GM12878 (cell line): Measurements from ENCODE around the gene SPAG16. TPM values are rescaled to one million over a fixed set of nuclear protein-coding genes. Genes with fewer than 3 reads are reported as not detected.

Experiments
- ATAC-seq: fragments of 200-7000 bp; cut with Tn5 transposase; 3 replicates; pipeline ENCODE4 v1.9.1; 2020; ENCODE audit warnings: mild to moderate bottlenecking, moderate library complexity
- BruUV-seq: library from RNA; stranded (reverse); fragments of 400-500 nt; replicated peaks from 2 replicates; lab custom pipeline; 2021; lab: Mats Ljungman, UMichigan
- CTCF ChIA-PET: fragments of 300-600 bp; sonication (Branson Sonifier 250); formaldehyde crosslinking; extraction: SDS; loops from one replicate; lab custom pipeline; 2021; ENCODE audit warnings: inconsistent platforms; lab: Yijun Ruan, JAX
- POLR2A ChIA-PET: fragments of 350-600 bp; formaldehyde crosslinking; extraction: SDS; loops from one replicate; lab custom pipeline; 2021; ENCODE audit warnings: inconsistent platforms; lab: Charles Lee
- RAD21 ChIA-PET: fragments of 300-600 bp; sonication (Branson Sonifier 250); formaldehyde crosslinking; loops from one replicate; lab custom pipeline; 2023; ENCODE audit warnings: antibody characterized with exemption; ENCODE audit not compliant: unreplicated experiment; lab: Charles Lee
- SMC1A ChIA-PET: fragments of 300-600 bp; sonication (Branson Sonifier 250); formaldehyde crosslinking; loops from one replicate; lab custom pipeline; 2023; ENCODE audit not compliant: unreplicated experiment, uncharacterized antibody; lab: Charles Lee
- DNase-seq: peaks from one replicate; pipeline ENCODE4 v3.0.0-alpha.2; 2011; ENCODE audit warnings: low read depth, low spot score
- FAIRE-seq: peaks from 3 replicates; lab custom pipeline; 2011; peaks lifted over from hg19 to GRCh38; lab: Jason Lieb, UNC
- H2AFZ ChIP-seq: 2 replicates; pipeline ENCODE4 v1.6.0; 2011; ENCODE audit warnings: low read depth, low read length, control low read depth; ENCODE audit not compliant: control insufficient read depth
- H3K27ac ChIP-seq: 2 replicates; pipeline ENCODE4 v1.5.1; 2011; ENCODE audit warnings: control low read depth; ENCODE audit not compliant: control insufficient read depth, insufficient read depth
- H3K27me3 ChIP-seq, 2 experiments: replicated peaks in 1 of 2; 2 replicates each; pipeline versions ENCODE4 v1.6.0 to v1.6.1; 2011; ENCODE audit warnings: low read length in 1 of 2; ENCODE audit not compliant: control insufficient read depth in 2 of 2, insufficient read depth in 2 of 2
- H3K36me3 ChIP-seq, 2 experiments: 2 replicates each; pipeline ENCODE4 v1.5.1; 2011; ENCODE audit warnings: low read length in 1 of 2; ENCODE audit not compliant: control insufficient read depth in 2 of 2, insufficient read depth in 2 of 2
- H3K4me1 ChIP-seq: 2 replicates; pipeline ENCODE4 v1.6.1; 2011; ENCODE audit warnings: mild to moderate bottlenecking, low read length, moderate library complexity, mixed read lengths; ENCODE audit not compliant: control insufficient read depth, insufficient read depth
- H3K4me2 ChIP-seq: 2 replicates; pipeline ENCODE4 v1.6.0; 2011; ENCODE audit warnings: control low read depth; ENCODE audit not compliant: control insufficient read depth, insufficient read depth
- H3K4me3 ChIP-seq: fragments of 200-600 bp; sonication (generic); 2 replicates; pipeline ENCODE4 v1.5.1; 2016
- H3K79me2 ChIP-seq: 2 replicates; pipeline ENCODE4 v1.6.0; 2011; ENCODE audit warnings: low read length; ENCODE audit not compliant: control insufficient read depth, insufficient read depth
- H3K9ac ChIP-seq: 2 replicates; pipeline ENCODE4 v1.8.0; 2011; ENCODE audit warnings: low read length, control low read depth, mixed read lengths; ENCODE audit not compliant: control insufficient read depth, insufficient read depth
- H3K9me3 ChIP-seq: replicated peaks from 3 replicates; pipeline ENCODE4 v1.5.1; 2011; ENCODE audit warnings: mild to moderate bottlenecking, low read length; ENCODE audit not compliant: control insufficient read depth, insufficient read depth
- H4K20me1 ChIP-seq: 2 replicates; pipeline ENCODE4 v1.6.0; 2011; ENCODE audit not compliant: control insufficient read depth, insufficient read depth
- BHLHE40 ChIP-seq, 2 experiments: fragments of 450-650 bp in 1 of 2; IDR thresholded peaks; 2 replicates each; pipeline ENCODE4 v1.6.1; 2011 to 2017; ENCODE audit warnings: low read depth in 2 of 2, borderline replicate concordance in 1 of 2, improper control_type of control experiment in 1 of 2, low read length in 1 of 2, mild to moderate bottlenecking in 1 of 2
- CHD1 ChIP-seq: IDR thresholded peaks from 2 replicates; pipeline ENCODE4 v1.6.1; 2012; ENCODE audit warnings: low read depth, low read length, improper control_type of control experiment
- EGR1 ChIP-seq, 2 experiments: IDR thresholded peaks; 1 replicate in 1 of 2; 2 replicates in 1 of 2; pipeline ENCODE4 v1.6.1; 2011 to 2012; ENCODE audit warnings: low read depth in 2 of 2, low read length in 2 of 2, borderline replicate concordance in 1 of 2, mild to moderate bottlenecking in 1 of 2, moderate library complexity in 1 of 2
- JUNB ChIP-seq: IDR thresholded peaks from 2 replicates; pipeline ENCODE4 v1.6.1; 2016; ENCODE audit warnings: antibody characterized with exemption, mild to moderate bottlenecking
- MEF2A ChIP-seq: IDR thresholded peaks from 2 replicates; pipeline ENCODE4 v1.6.1; 2011; ENCODE audit warnings: low read depth, mild to moderate bottlenecking, low read length, moderate library complexity; ENCODE audit not compliant: insufficient read depth
- MYC ChIP-seq: IDR thresholded peaks from 2 replicates; pipeline ENCODE4 v1.6.1; 2011; ENCODE audit warnings: mild to moderate bottlenecking, low read length, moderate library complexity, inconsistent platforms; ENCODE audit not compliant: insufficient read depth, insufficient replicate concordance, insufficient read length, severe bottlenecking
- NFYB ChIP-seq: IDR thresholded peaks from 2 replicates; pipeline ENCODE4 v1.6.1; 2011; ENCODE audit warnings: low read depth, mild to moderate bottlenecking, low read length, improper control_type of control experiment, moderate library complexity; ENCODE audit not compliant: insufficient read depth
- RELB ChIP-seq: fragments of 450-650 bp; IDR thresholded peaks from 2 replicates; pipeline ENCODE4 v1.6.1; 2017; ENCODE audit warnings: low read depth, mild to moderate bottlenecking, moderate library complexity
- SREBF1 ChIP-seq: IDR thresholded peaks from 2 replicates; pipeline ENCODE4 v1.6.1; 2012; ENCODE audit warnings: mild to moderate bottlenecking, low read length
- SRF ChIP-seq, 2 experiments: IDR thresholded peaks; 2 replicates each; pipeline ENCODE4 v1.6.1; 2011; ENCODE audit warnings: low read depth in 2 of 2, low read length in 2 of 2, mild to moderate bottlenecking in 1 of 2, moderate library complexity in 1 of 2
- TCF7 ChIP-seq: IDR thresholded peaks from 2 replicates; pipeline ENCODE4 v1.6.1; 2014; ENCODE audit warnings: antibody characterized with exemption, borderline replicate concordance
- ZBED1 ChIP-seq: IDR thresholded peaks from 2 replicates; pipeline ENCODE4 v1.6.1; 2016; ENCODE audit warnings: borderline replicate concordance
- ZZZ3 ChIP-seq: IDR thresholded peaks from 2 replicates; pipeline ENCODE4 v1.6.1; 2011; ENCODE audit warnings: low read depth; ENCODE audit not compliant: control insufficient read depth, insufficient read length
- WGBS: methylation state at CpG from one replicate; pipeline ENCODE4 v1.1.6; 2016; ENCODE audit warnings: low lambda C conversion rate; ENCODE audit not compliant: insufficient replicate concordance, insufficient coverage; ENCODE audit errors: missing lambda C conversion rate; 5-methylcytosine and 5-hydroxymethylcytosine counted together
- in situ Hi-C: fragments of 300-500 bp; cut with MboI; formaldehyde crosslinking; loops from 9 replicates; pipeline ENCODE4 v1.14.3; 2018; ENCODE audit warnings: mixed read lengths
- intact Hi-C: fragments of 100-400 bp; cut with micrococcal nuclease; formaldehyde crosslinking; loops from one replicate; pipeline ENCODE4 v1.14.2; 2022; ENCODE audit not compliant: unreplicated experiment
- polyA plus RNA-seq, 11 experiments: library from polyadenylated mRNA; depleted of rRNA in 4 of 11; unstranded in 6 of 11; stranded (reverse) in 5 of 11; fragments of >200 nt; fragmentation: Nextera tagmentation in 4 of 11; fragmentation: Illumina TruSeq in 1 of 11; extraction: Ambion mirVana in 4 of 11; extraction: Trizol in 1 of 11; gene quantifications; 1 replicate in 1 of 11; 2 replicates in 10 of 11; pipeline versions ENCODE4 v1.2.1 to v1.2.3, GENCODE V29; 2011 to 2016; ENCODE audit warnings: inconsistent platforms in 2 of 11, missing spikeins in 2 of 11, low read depth in 1 of 11
- total RNA-seq, 4 experiments: library from RNA; depleted of rRNA in 3 of 4; stranded (reverse); fragments of >200 nt in 3 of 4; fragmentation: Illumina TruSeq in 1 of 4; extraction: Trizol in 1 of 4; gene quantifications; 2 replicates each; pipeline versions ENCODE4 v1.2.1 to v1.2.3, GENCODE V29; 2013 to 2021
- TF ChIP-seq, protein P1 (sequence below): IDR thresholded peaks from 2 replicates; pipeline ENCODE4 v1.6.1; 2011; ENCODE audit warnings: borderline replicate concordance, low read depth, mild to moderate bottlenecking, moderate library complexity, low read length; ENCODE audit not compliant: insufficient read depth, poor library complexity, severe bottlenecking

The SPAG16 gene
- total and polyA plus RNA-seq, 10 of the 15 experiments (the other 5 are each of a cell fraction or from before 2014, with no cell fraction given): 6.0 to 25.0 (median 15.2) TPM

- no peak overlapping the region for H3K4me3 ChIP-seq
- H3K27me3 ChIP-seq: no peaks in the 10 kb centered on the region
- no TSS peak for BruUV-seq
- H3K4me1 ChIP-seq: no peaks in the 10 kb centered on the region
- in situ Hi-C loops (no loop called here), intact Hi-C loops (no loop called here)
- H3K9ac ChIP-seq: no peak overlapping the region
- no peak overlapping the region for H3K27ac ChIP-seq
- RAD21 ChIA-PET: no interaction called here
- H3K79me2 ChIP-seq: no peaks in the 10 kb centered on the region
- no peaks in the 10 kb centered on the region for H3K9me3 ChIP-seq
- H2AFZ ChIP-seq: no peak overlapping the region
- no peaks in the 10 kb centered on the region for H4K20me1 ChIP-seq
- CTCF ChIA-PET: no interaction called here
- SMC1A ChIA-PET: interaction anchor here (0.7 kb wide), 1 partner anchor 14 kb away, joined by 3 read pairs; no protein-coding TSS in a partner anchor
- no peak for FAIRE-seq
- no peak for DNase-seq
- WGBS: 53% methylated on average over 4 of the region's 4 CpGs
- H3K36me3 ChIP-seq: no peaks in the 10 kb centered on the region
- no peak for ATAC-seq
- TF ChIP-seq, protein P1, sequence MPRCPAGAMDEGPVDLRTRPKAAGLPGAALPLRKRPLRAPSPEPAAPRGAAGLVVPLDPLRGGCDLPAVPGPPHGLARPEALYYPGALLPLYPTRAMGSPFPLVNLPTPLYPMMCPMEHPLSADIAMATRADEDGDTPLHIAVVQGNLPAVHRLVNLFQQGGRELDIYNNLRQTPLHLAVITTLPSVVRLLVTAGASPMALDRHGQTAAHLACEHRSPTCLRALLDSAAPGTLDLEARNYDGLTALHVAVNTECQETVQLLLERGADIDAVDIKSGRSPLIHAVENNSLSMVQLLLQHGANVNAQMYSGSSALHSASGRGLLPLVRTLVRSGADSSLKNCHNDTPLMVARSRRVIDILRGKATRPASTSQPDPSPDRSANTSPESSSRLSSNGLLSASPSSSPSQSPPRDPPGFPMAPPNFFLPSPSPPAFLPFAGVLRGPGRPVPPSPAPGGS: no peak
- TF ChIP-seq MYC (no peak), NFYB (no peak), ZZZ3 (no peak), RELB (no peak), EGR1 (IDR thresholded peaks at IDR 0.05; ENCODE audit: borderline replicate concordance in 1 of 2, low read depth in 2 of 2, low read length in 2 of 2) (no peak), MEF2A (no peak), CHD1 (no peak), SRF (IDR thresholded peaks at IDR 0.05; ENCODE audit: low read depth in 2 of 2, low read length in 2 of 2) (no peak), BHLHE40 (IDR thresholded peaks at IDR 0.05; ENCODE audit: borderline replicate concordance in 1 of 2, low read depth in 2 of 2, low read length in 1 of 2) (no peak), ZBED1 (no peak), JUNB (no peak), TCF7 (no peak), SREBF1 (no peak)
- H3K4me2 ChIP-seq: no peak overlapping the region
- POLR2A ChIA-PET: no interaction called here
Observed at GRCh38 chr2:214019973-214020345, 735.7 kb downstream of the SPAG16 start.
